NCI-H2196 (cell line): ENCODE measurements around the gene ZNF90.
"Not testable (repeated sequence)": the region's sequence is repeated elsewhere in the genome, so short reads cannot be mapped to it uniquely, and the experiment has no call there.

Experiments
- DNase-seq: peaks from one replicate; lab custom pipeline; 2025; ENCODE audit not compliant: unreplicated experiment; lab: John Stamatoyannopoulos, UW

The ZNF90 gene

GRCh38 chr19:20102097-20102496, 24.3 kb downstream of the ZNF90 start:
- no peak for DNase-seq

- DNase-seq = no peak
These were observed 25.4 kb downstream of the ZNF90 start for GRCh38 chr19:20103091-20103740.

DNA sequence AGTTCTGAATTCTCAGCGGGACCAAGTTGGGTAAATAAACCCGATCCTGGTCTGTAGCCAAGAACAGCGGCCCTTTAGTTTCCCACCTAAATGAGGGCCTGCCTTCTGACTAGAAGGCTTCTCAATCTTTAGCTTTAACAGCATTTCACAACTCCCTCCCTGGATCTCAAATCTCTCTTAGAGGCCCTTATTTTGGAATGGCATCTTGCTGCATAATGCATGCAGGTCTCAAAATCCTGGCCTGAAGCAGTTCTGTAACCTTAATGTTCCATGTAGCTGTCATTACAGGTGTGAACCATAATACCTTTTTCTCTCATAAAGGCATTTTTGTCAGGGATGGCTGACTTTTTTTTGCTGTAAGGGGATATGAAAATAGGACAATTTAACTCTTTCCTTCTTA, 29.5 kb downstream of the ZNF90 start:
- no peak for DNase-seq

GRCh38 chr19:20118064-20118839, 40.5 kb downstream of the ZNF90 start:
- DNase-seq = not testable (repeated sequence)

DNA sequence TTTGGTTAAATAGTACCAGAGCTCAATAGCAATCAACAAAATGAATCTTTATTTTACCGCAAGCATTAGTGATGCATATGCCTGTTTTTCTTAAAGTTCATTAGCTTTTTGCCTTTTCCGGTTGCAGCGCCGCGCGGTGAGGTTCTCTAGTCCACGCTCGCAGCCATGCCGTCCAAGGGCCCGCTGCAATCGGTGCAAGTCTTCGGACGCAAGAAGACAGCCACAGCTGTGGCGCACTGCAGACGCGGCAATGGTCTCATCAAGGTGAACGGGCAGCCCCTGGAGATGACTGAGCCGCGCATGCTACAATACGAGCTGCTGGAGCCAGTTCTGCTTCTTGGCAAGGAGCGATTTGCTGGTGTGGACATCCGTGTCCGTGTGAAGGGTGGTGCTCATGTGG, 47.1 kb downstream of the ZNF90 start:
- no peak for DNase-seq

GRCh38 chr19:20132933-20133332, 55.1 kb downstream of the ZNF90 start:
- DNase-seq = not testable (repeated sequence)

GRCh38 chr19:20137714-20138113, 59.9 kb downstream of the ZNF90 start:
- not testable (repeated sequence) for DNase-seq

GRCh38 chr19:20151617-20152145, 73.9 kb downstream of the ZNF90 start:
- no peak for DNase-seq

DNA sequence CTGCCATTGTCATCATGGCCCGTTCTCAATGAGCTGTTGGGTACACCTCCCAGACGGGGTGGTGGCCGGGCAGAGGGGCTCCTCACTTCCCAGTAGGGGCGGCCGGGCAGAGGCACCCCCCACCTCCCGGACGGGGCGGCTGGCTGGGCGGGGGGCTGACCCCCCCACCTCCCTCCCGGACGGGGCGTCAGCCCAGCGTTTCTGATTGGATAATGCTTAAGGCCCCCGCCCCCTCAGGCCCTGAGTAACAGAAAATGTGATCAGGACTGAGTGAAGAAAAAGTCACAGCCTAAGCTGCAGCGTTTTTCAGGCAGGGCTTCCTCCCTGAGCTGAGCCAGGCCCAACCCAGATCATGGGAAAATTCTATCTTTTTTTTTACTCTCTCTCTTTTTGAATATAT, 74.7 kb downstream of the ZNF90 start:
- DNase-seq = not testable (repeated sequence)

DNA sequence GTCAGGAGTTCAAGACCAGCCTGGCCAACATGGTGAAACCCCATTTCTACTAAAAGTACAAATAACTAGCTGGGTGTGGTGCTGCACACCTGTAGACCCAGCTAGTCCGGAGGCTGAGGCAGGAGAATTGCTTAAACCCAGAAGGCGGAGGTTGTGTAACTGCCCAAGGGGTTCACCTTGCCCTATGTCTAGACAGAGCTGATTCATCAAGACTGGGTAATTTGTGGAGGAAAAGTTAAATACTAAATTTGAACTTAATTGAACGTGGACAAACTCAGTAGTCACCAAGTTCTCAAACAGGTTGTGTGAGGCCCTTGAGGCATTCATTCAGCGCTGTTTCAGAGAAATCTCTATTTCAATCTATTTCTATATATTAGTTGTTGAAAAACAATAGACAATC, 75.5 kb downstream of the ZNF90 start:
- no peak for DNase-seq

DNA sequence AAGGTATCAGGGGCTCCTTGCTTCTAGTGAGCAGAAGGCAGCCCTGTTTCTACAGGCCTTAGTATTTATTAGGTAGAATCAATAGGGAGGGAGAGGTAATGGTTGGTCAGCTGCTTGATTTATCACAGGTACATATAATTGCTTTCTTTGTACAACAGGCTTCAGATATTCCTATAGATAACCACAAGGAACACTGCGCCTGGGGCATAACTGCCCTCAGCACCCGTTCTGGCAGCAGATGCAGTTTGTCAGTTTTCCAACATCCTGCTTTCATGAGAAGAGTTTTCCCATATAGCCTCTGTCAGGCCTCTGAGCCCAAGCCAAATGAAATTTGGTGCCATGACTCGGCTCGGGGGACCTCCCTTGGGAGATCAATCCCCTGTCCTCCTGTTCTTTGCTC, 76.8 kb downstream of the ZNF90 start:
- DNase-seq = no peak

- no peak for DNase-seq
These were observed 85.0 kb downstream of the ZNF90 start for GRCh38 chr19:20162821-20163220.

- no peak for DNase-seq
These were observed 86.7 kb downstream of the ZNF90 start for GRCh38 chr19:20164456-20164855.

DNA sequence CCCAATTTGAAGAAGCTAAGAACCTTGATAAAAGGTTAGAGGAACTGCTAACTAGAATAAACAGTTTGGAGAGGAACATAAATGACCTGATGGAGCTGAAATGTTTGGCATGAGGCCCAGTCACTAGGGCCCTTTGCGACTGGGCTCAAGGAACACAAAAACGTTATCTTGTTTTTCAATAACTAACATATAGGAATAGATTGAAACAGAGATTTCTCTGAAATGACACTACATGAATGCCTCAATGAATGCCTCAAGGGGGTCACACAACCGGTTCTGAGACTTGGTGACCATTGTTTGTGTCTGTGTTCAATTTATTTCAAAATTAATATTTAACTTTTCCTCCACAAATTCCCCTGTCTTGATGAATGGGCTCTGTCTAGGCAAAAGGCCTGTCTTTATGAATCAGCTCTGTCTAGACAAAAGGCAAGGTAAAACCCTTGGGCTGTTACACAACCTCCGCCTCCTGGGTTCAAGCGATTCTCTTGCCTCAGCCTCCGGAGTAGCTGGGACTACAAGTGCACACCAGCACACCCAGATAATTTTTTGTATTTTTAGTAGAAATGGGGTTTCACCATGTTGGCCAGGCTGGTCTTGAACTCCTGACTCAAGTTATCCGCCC, 88.3 kb downstream of the ZNF90 start:
- DNase-seq = no peak

GRCh38 chr19:20167020-20167644, 89.3 kb downstream of the ZNF90 start, which contains the start of gene ZNF486:
TSS of gene ZNF486 (plus strand) at chr19:20167214. CDS start at chr19:20167331, 117 bp downstream.
- peak; percentile 91 for DNase-seq

- no peak for DNase-seq
These were observed 89.9 kb downstream of the ZNF90 start for GRCh38 chr19:20167651-20168122.
